Ishikawa (cell line): ENCODE measurements around the gene MED20.

Experiments used
- CEBPB ChIP-seq: IDR thresholded peaks from 2 replicates; pipeline ENCODE4 v1.6.1; 2012
- CREB1 ChIP-seq: IDR thresholded peaks from 2 replicates; pipeline ENCODE4 v1.6.1; 2012; ENCODE audit warnings: low read depth
- EGR1 ChIP-seq: IDR thresholded peaks from 2 replicates; pipeline ENCODE4 v1.6.1; 2012
- EP300 ChIP-seq: IDR thresholded peaks from 2 replicates; pipeline ENCODE4 v1.6.1; 2012; ENCODE audit warnings: borderline replicate concordance
- FOXM1 ChIP-seq: IDR thresholded peaks from 2 replicates; pipeline ENCODE4 v1.6.1; 2012; ENCODE audit warnings: low read depth, borderline replicate concordance
- NFIC ChIP-seq: IDR thresholded peaks from 2 replicates; pipeline ENCODE4 v1.6.1; 2012
- RAD21 ChIP-seq: IDR thresholded peaks from 2 replicates; pipeline ENCODE4 v1.6.1; 2012; ENCODE audit warnings: low read depth
- TAF1 ChIP-seq: IDR thresholded peaks from 2 replicates; pipeline ENCODE4 v1.6.1; 2012; ENCODE audit warnings: low read depth, mild to moderate bottlenecking
- TCF12 ChIP-seq: IDR thresholded peaks from 2 replicates; pipeline ENCODE4 v1.6.1; 2012; ENCODE audit warnings: low read depth
- TEAD4 ChIP-seq: IDR thresholded peaks from 2 replicates; pipeline ENCODE4 v1.6.1; 2012
- YY1 ChIP-seq: IDR thresholded peaks from 2 replicates; pipeline ENCODE4 v1.6.1; 2012; ENCODE audit warnings: low read depth
- ZBTB7A ChIP-seq: IDR thresholded peaks from 2 replicates; pipeline ENCODE4 v1.6.1; 2012; ENCODE audit warnings: low read depth
- TF ChIP-seq, protein P1 (sequence below): IDR thresholded peaks from 2 replicates; pipeline ENCODE4 v1.6.1; 2012
- TF ChIP-seq, protein P2 (sequence below): IDR thresholded peaks from 2 replicates; pipeline ENCODE4 v1.6.1; 2012
- TF ChIP-seq, protein P3 (sequence below): IDR thresholded peaks from 2 replicates; pipeline ENCODE4 v1.6.1; 2012; ENCODE audit warnings: low read depth, mild to moderate bottlenecking

The MED20 gene

DNA sequence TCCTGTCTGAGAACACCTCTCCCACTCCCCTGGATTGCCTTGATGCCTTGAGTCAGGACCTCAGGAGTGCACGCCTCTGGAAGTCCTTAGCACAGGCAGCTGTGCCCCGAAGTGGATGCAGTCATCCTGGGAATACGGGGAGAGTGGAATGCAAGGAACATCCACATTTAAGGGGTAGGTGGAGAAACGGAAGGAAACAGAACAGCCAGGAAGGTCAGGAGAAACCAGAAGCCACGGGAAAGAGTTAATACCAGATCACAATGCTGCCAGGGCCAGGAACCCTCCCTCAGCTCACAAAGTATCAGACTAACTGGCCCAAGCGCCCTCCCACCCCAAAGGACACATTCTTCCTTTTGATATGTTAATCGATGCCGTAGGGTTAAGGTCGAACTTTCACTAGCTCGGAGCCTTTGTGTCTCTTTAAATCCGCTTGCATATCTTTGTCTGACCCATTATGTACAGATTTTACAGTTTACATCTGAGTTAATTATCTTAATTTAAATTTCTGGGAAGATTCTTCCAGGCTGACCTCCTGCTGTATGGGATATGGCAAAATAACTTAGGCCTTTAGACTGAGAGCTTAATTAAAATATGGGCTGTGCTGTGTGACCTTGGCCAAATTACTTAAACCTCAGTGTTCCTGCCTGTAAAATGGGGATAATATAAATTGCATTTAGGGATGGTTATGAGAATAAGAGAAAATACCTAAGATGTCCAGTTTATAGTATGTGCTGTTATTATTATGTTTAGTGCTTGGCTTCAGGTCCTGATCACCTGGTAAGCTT, 44.7 kb upstream of the MED20 start:
- no peak for TF ChIP-seq YY1
- TF ChIP-seq TEAD4 = no peak
- no peak for TF ChIP-seq CREB1
- TF ChIP-seq TCF12 = no peak
- TF ChIP-seq FOXM1 = no peak
- no peak for TF ChIP-seq EGR1
- no peak for TF ChIP-seq RAD21
- no peak for TF ChIP-seq NFIC
- no peak for TF ChIP-seq TAF1
- TF ChIP-seq, protein P1, sequence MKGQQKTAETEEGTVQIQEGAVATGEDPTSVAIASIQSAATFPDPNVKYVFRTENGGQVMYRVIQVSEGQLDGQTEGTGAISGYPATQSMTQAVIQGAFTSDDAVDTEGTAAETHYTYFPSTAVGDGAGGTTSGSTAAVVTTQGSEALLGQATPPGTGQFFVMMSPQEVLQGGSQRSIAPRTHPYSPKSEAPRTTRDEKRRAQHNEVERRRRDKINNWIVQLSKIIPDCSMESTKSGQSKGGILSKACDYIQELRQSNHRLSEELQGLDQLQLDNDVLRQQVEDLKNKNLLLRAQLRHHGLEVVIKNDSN = no peak
- TF ChIP-seq CEBPB = no peak
- TF ChIP-seq, protein P2, sequence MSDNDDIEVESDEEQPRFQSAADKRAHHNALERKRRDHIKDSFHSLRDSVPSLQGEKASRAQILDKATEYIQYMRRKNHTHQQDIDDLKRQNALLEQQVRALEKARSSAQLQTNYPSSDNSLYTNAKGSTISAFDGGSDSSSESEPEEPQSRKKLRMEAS = no peak
- TF ChIP-seq ZBTB7A = no peak

DNA sequence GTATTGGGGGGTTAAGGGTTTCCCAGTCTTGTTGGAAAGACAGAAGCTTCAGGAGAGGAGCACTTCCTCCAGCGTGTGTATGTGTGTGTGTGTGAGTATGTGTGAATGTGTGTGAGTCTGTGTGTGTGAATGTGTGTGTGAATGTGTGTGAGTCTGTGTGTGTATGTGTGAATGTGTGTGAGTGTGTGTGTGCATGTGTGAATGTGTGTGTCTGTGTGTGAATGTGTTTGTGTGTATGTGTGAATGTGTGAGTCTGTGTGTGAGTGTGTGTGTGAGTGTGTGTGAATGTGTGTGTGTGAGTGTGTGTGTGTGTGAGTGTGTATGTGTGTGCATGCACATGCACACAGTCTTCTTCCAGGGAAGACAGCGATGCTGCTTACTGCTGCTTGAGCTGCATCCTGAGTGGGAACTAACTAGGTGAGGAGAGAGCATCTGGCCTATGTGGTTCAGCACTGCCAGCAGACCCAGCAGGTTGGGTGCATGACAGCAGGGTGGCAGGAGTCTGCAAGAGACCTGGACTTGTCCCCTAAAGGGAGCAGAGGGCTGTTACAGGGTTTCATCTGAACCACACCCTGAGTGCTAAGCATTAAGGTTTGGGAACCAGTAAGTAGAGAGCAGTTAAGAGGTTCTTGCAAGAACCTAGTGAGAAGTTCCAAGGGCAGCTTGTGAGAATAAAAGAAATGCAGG, 43.4 kb upstream of the MED20 start:
- TF ChIP-seq EGR1 (no peak), NFIC (no peak), CREB1 (no peak), CEBPB (no peak), TEAD4 (no peak), EP300 (no peak), TCF12 (no peak)
- TF ChIP-seq, protein P3, sequence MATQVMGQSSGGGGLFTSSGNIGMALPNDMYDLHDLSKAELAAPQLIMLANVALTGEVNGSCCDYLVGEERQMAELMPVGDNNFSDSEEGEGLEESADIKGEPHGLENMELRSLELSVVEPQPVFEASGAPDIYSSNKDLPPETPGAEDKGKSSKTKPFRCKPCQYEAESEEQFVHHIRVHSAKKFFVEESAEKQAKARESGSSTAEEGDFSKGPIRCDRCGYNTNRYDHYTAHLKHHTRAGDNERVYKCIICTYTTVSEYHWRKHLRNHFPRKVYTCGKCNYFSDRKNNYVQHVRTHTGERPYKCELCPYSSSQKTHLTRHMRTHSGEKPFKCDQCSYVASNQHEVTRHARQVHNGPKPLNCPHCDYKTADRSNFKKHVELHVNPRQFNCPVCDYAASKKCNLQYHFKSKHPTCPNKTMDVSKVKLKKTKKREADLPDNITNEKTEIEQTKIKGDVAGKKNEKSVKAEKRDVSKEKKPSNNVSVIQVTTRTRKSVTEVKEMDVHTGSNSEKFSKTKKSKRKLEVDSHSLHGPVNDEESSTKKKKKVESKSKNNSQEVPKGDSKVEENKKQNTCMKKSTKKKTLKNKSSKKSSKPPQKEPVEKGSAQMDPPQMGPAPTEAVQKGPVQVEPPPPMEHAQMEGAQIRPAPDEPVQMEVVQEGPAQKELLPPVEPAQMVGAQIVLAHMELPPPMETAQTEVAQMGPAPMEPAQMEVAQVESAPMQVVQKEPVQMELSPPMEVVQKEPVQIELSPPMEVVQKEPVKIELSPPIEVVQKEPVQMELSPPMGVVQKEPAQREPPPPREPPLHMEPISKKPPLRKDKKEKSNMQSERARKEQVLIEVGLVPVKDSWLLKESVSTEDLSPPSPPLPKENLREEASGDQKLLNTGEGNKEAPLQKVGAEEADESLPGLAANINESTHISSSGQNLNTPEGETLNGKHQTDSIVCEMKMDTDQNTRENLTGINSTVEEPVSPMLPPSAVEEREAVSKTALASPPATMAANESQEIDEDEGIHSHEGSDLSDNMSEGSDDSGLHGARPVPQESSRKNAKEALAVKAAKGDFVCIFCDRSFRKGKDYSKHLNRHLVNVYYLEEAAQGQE = no peak
- TF ChIP-seq, protein P1 = no peak

DNA sequence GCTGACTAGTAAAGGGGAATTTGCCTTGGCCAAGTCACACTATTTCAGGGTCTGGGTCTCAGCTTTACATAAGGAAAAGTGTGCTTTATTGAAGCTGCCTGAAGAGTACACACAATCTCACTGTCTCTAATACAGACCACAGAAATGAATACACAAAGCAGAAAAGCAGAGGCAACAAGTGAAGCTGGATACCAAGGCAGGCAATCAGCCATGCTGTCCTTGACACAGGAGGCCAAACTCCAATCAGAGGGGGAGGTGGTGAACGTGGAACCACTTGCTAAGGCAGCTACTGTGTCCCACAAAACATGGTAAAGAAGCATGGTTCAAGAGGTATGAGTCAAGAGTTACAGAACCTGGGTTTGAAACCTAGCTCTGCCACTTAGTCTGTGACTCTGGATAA, 42.4 kb upstream of the MED20 start:
- TF ChIP-seq EP300 = no peak
- TF ChIP-seq, protein P2 = no peak
- TF ChIP-seq EGR1 = no peak
- no peak for TF ChIP-seq NFIC

DNA sequence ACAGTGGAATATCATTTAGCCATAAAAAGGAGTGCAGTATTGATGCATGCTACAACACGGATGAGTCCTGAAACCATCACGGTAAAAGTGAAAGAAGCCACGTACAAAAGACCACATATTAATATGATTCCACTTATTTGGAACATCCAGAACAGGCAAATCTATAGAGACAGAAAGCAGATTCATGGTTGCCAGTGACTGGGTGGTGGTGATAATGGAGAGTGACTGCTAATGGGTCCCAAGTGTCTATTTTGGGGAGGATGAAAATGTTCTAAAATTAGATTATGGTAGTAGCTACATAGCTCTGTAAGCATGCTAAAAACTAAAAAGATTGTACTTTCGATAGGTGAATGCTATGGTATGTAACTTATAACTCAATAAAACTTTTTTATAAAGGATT, 39.1 kb upstream of the MED20 start:
- TF ChIP-seq NFIC (no peak), EP300 (no peak), EGR1 (no peak), CREB1 (no peak), CEBPB (no peak), TAF1 (no peak), TEAD4 (no peak)
- TF ChIP-seq, protein P2 = no peak
- TF ChIP-seq, protein P3 = no peak

DNA sequence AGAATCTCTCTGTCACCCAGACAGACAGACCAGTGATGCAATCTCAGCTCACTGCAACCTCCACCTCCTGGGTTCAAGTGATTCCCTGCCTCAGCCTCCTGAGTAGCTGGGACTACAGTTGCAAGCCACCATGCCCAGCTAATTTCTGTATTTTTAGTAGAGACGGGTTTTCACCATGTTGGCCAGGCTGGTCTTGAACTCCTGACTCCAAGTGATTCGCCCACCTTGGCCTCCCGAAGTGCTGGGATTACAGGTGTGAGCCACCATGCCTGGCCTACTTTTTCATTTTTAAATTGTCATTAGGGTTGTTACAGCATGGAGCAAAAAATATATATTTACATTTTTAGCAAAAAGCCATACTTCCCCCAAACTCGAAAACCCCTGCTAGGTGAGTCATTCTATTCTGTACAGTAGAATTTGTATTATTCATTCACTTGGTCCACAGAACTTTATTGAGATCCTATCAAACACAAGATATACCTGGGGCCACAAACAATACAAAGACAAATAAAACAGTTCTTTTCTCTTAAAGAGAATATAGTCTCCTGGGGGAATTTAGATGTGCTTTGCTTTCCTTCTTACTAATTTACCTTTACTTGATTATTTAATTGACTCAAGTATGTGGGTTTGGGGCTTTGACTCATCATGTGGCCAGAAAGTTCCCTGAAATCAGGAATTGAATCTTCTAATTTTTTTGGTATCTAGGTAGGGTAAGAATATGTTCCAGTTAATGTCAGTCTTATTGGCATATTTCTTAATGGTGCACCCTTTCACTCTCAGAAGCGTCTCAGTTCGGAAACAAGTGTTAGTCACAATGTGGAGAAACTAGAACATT, 37.3 kb upstream of the MED20 start:
- no peak for TF ChIP-seq ZBTB7A
- TF ChIP-seq TCF12 = no peak
- TF ChIP-seq, protein P1 = no peak
- TF ChIP-seq CEBPB = no peak
- TF ChIP-seq, protein P3 = no peak
- TF ChIP-seq FOXM1 = no peak
- TF ChIP-seq EP300 = no peak
- TF ChIP-seq YY1 = no peak
- no peak for TF ChIP-seq RAD21
- TF ChIP-seq, protein P2 = no peak
- no peak for TF ChIP-seq EGR1
- TF ChIP-seq TAF1 = no peak
- no peak for TF ChIP-seq TEAD4
